Measurements from ENCODE around the gene MRPL37.

Gene MRPL37

DNA sequence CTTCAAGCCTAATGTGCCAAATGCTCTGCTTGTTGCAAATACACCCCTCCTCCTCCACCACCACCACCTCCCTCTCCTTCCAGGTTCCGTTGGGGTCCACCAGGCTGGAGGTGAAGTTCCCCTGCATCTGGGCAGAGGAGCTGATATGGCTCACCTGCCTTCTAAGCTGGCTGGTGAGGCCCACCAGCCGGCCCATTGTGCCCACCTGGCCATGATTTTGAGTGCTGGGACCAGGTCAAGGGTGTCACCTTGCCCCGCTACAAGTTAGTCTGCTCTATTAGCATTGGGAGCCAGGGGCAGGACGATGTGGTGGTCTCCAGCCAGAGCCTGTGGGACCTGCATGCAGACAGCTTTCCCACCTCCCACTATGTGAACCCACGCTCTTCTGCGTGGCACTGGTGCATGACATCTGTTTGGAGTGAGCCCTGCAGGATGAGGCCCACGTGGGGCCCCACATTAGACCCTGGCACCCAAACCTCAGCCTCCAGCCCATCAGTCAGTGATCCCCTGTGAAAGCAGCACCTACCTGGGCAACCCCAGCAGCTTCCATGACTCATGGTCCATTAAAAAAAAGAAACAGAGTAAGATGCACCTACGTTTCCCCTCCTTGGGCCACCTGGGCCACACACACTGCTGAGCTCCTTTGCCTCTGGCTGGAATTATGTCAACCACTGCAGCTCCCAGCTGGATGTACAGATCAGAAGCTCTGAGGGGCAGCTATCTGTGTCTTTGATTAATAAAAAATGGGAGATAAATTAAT is 31.6 kb upstream of the MRPL37 start (continued):
- TF ChIP-seq ZSCAN30 (tag by site-specific recombination; IDR thresholded peaks at IDR 0.05) (no peak), ZBTB7A (tag by site-specific recombination; IDR thresholded peaks at IDR 0.05; ENCODE audit: low read depth) (no peak)

- POLR2A ChIA-PET = no interaction called here
- TF ChIP-seq ZNF416 (tag by site-specific recombination; IDR thresholded peaks at IDR 0.05) (no peak), KLF1 (tag by site-specific recombination; IDR thresholded peaks at IDR 0.05) (no peak), ZNF747 (tag by site-specific recombination; IDR thresholded peaks at IDR 0.05) (no peak), TCF7L2 (IDR thresholded peaks at IDR 0.05; ENCODE audit: borderline replicate concordance, low read depth, low read length) (no peak)
Measured at GRCh38 chr1:54169068-54169467, 30.9 kb upstream of the MRPL37 start.

GRCh38 chr1:54171016-54171415 is 29.0 kb upstream of the MRPL37 start:
- H3K4me1 ChIP-seq (ENCODE audit: control insufficient read depth, insufficient read depth, low read length) = no peaks in the 10 kb centered on the region
- no peak overlapping the region for H3K4me3 ChIP-seq (ENCODE audit: low read depth, low read length)
- CTCF ChIA-PET = interaction anchor here (4.2 kb wide), 1 partner anchor 10 kb away, joined by 20 read pairs; no protein-coding TSS in a partner anchor
- TF ChIP-seq ZNF138 (tag by site-specific recombination; IDR thresholded peaks at IDR 0.05; ENCODE audit: borderline replicate concordance) (no peak), MYNN (tag by site-specific recombination; IDR thresholded peaks at IDR 0.05; ENCODE audit: borderline replicate concordance) (no peak), ZNF350 (tag by site-specific recombination; IDR thresholded peaks at IDR 0.05) (no peak), ZNF600 (tag by site-specific recombination; IDR thresholded peaks at IDR 0.05) (peak; percentile 20; the same call in 1 of the 2 replicates), ZNF266 (tag by site-specific recombination; IDR thresholded peaks at IDR 0.05; ENCODE audit: low read depth) (no peak), ZBTB1 (tag by site-specific recombination; IDR thresholded peaks at IDR 0.05) (no peak), ZNF529 (tag by site-specific recombination; IDR thresholded peaks at IDR 0.05; ENCODE audit: insufficient replicate concordance) (no peak), ZBTB8A (tag by site-specific recombination; IDR thresholded peaks at IDR 0.05) (no peak), ZFHX2 (tag by site-specific recombination; conservative IDR thresholded peaks at IDR 0.05) (peak; percentile 100), ZNF426 (tag by site-specific recombination; IDR thresholded peaks at IDR 0.05) (no peak), EGR2 (tag by site-specific recombination; IDR thresholded peaks at IDR 0.05; ENCODE audit: low read depth) (peak; percentile 100), ZNF184 (tag by site-specific recombination; IDR thresholded peaks at IDR 0.05) (no peak), ZNF560 (tag by site-specific recombination; IDR thresholded peaks at IDR 0.05; ENCODE audit: borderline replicate concordance) (no peak), ZNF670 (tag by site-specific recombination; IDR thresholded peaks at IDR 0.05; ENCODE audit: low read depth) (no peak)
- POLR2A ChIA-PET = interaction anchor here (0.5 kb wide), 1 partner anchor 355 kb away, joined by 5 read pairs; no protein-coding TSS in a partner anchor
- H3K9me3 ChIP-seq (ENCODE audit: control insufficient read depth, insufficient read depth, low read depth, low read length) = no peaks in the 10 kb centered on the region
- H3K36me3 ChIP-seq (ENCODE audit: control insufficient read depth in 2 of 2, insufficient read depth in 1 of 2, low read length in 2 of 2) = peaks cover 0 to 18% of the 10 kb centered on the region in 2 experiments; a peak in 1 of 3 replicates
- no peak overlapping the region for H3K27ac ChIP-seq (ENCODE audit: extremely low read depth, low read depth, low read length)

More at GRCh38 chr1:54169068-54169467, 30.9 kb upstream of the MRPL37 start:
- H3K36me3 ChIP-seq (ENCODE audit: control insufficient read depth in 2 of 2, insufficient read depth in 1 of 2, low read length in 2 of 2) = peaks cover 0 to 6% of the 10 kb centered on the region in 2 experiments; a peak in 1 of 3 replicates
- H3K9me3 ChIP-seq (ENCODE audit: control insufficient read depth, insufficient read depth, low read depth, low read length) = no peaks in the 10 kb centered on the region
- H3K27ac ChIP-seq (ENCODE audit: extremely low read depth, low read depth, low read length) = no peak overlapping the region
- no peaks in the 10 kb centered on the region for H3K4me1 ChIP-seq (ENCODE audit: control insufficient read depth, insufficient read depth, low read length)
- CTCF ChIA-PET = interaction anchor here (1.6 kb wide), 1 partner anchor 12 kb away, joined by 4 read pairs; no protein-coding TSS in a partner anchor
- H3K4me3 ChIP-seq (ENCODE audit: low read depth, low read length) = no peak overlapping the region

DNA sequence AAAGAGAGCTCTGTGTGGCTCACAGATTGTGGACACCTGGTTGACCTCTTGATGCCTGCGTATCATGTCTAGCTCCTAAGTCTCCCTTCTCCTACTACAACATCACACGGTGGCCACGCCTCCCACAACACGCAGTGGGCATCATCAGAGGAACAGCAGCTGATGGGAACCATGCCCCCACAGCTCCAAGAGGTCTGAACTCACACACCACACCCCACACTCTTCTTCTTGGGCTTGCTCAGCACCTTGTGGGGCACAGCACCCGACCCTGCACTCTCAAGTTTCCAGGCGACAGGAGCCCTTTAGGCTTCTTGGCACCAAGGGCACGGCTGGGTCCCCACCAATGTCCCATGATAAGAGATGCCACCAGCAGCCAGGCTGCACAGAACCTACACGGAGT is 28.4 kb upstream of the MRPL37 start:
- POLR2A ChIA-PET = interaction anchor here (0.5 kb wide), 1 partner anchor 355 kb away, joined by 5 read pairs; no protein-coding TSS in a partner anchor
- peaks cover 0 to 18% of the 10 kb centered on the region in 2 experiments; a peak in 1 of 3 replicates for H3K36me3 ChIP-seq (ENCODE audit: control insufficient read depth in 2 of 2, insufficient read depth in 1 of 2, low read length in 2 of 2)
- no peak overlapping the region for H3K27ac ChIP-seq (ENCODE audit: extremely low read depth, low read depth, low read length)
- CTCF ChIA-PET = interaction anchor here (0.6 to 4.2 kb wide), 2 partner anchors 10 to 235 kb away, joined by 4 to 20 read pairs; no protein-coding TSS in a partner anchor
- H3K4me1 ChIP-seq (ENCODE audit: control insufficient read depth, insufficient read depth, low read length) = no peaks in the 10 kb centered on the region
- no peaks in the 10 kb centered on the region for H3K9me3 ChIP-seq (ENCODE audit: control insufficient read depth, insufficient read depth, low read depth, low read length)
- no peak overlapping the region for H3K4me3 ChIP-seq (ENCODE audit: low read depth, low read length)
- TF ChIP-seq ZNF677 (tag by site-specific recombination; IDR thresholded peaks at IDR 0.05) (no peak), ZNF660 (tag by site-specific recombination; IDR thresholded peaks at IDR 0.05) (no peak), ZNF2 (tag by site-specific recombination; IDR thresholded peaks at IDR 0.05) (no peak), PRDM2 (tag by site-specific recombination; IDR thresholded peaks at IDR 0.05; ENCODE audit: borderline replicate concordance) (no peak)

All from HEK293 (cell line).